SK-N-SH (cell line): ENCODE measurements around the gene MAN2A1. TPM values are rescaled to one million over a fixed set of nuclear protein-coding genes. Genes with fewer than 3 reads are reported as not detected.

Experiments used
- CTCF ChIA-PET: fragments of 300-600, 350-600 bp; formaldehyde crosslinking; extraction: SDS; loops from one replicate; lab custom pipeline; 2021; lab: Yijun Ruan, JAX
- POLR2A ChIA-PET: fragments of 350-600 bp; sonication (Branson Sonifier 250); formaldehyde crosslinking; extraction: SDS; loops from one replicate; lab custom pipeline; 2020; ENCODE audit warnings: antibody characterized with exemption, inconsistent platforms; lab: Yijun Ruan, JAX
- DNase-seq: peaks from one replicate; pipeline ENCODE4 v3.0.0; 2012
- H2AFZ ChIP-seq: fragments of 200-600 bp; sonication (generic); 2 replicates; pipeline ENCODE4 v1.8.1; 2016; ENCODE audit warnings: antibody characterized with exemption, mild to moderate bottlenecking, low read depth
- H3F3A ChIP-seq: fragments of 200-600 bp; sonication (generic); replicated peaks from 2 replicates; pipeline ENCODE3; 2016; ENCODE audit warnings: antibody characterized with exemption, mild to moderate bottlenecking; ENCODE audit not compliant: insufficient read depth
- H3K27ac ChIP-seq, 2 experiments: fragments of 200-500 bp in 1 of 2; fragments of 200-600 bp in 1 of 2; sonication (Bioruptor generic) in 1 of 2; sonication (generic), shearing (Covaris generic) in 1 of 2; 2 replicates each; pipeline versions ENCODE4 v1.5.1 to v1.6.1; 2014 to 2016; ENCODE audit warnings: low read depth in 2 of 2, inconsistent platforms in 1 of 2, low read length in 1 of 2, mild to moderate bottlenecking in 1 of 2, mixed read lengths in 1 of 2
- H3K27me3 ChIP-seq: fragments of 200-600 bp; sonication (generic), shearing (Covaris generic); 2 replicates; pipeline ENCODE4 v1.6.1; 2016; ENCODE audit warnings: mixed run types; ENCODE audit not compliant: insufficient read depth
- H3K36me3 ChIP-seq, 2 experiments: fragments of 200-500 bp in 1 of 2; fragments of 200-600 bp in 1 of 2; sonication (Bioruptor generic) in 1 of 2; sonication (generic) in 1 of 2; replicated peaks in 1 of 2; 2 replicates each; pipeline versions ENCODE3 to v1.5.1; 2014 to 2016; ENCODE audit warnings: low read length in 1 of 2, mild to moderate bottlenecking in 1 of 2; ENCODE audit not compliant: insufficient read depth in 2 of 2, control insufficient read depth in 1 of 2
- H3K4me1 ChIP-seq, 2 experiments: fragments of 200-500 bp in 1 of 2; fragments of 200-600 bp in 1 of 2; sonication (Bioruptor generic) in 1 of 2; sonication (generic), shearing (Covaris generic) in 1 of 2; 2 replicates each; pipeline versions ENCODE4 v1.5.1 to v1.6.1; 2014 to 2016; ENCODE audit warnings: low read depth in 1 of 2, low read length in 1 of 2, mixed run types in 1 of 2; ENCODE audit not compliant: insufficient read depth in 2 of 2, control insufficient read depth in 1 of 2
- H3K4me2 ChIP-seq: fragments of 200-600 bp; sonication (generic), shearing (Covaris generic); 2 replicates; pipeline ENCODE4 v1.6.1; 2017; ENCODE audit warnings: mixed run types
- H3K4me3 ChIP-seq, 2 experiments: fragments of 200-500 bp in 1 of 2; fragments of 200-600 bp in 1 of 2; sonication (Bioruptor generic) in 1 of 2; sonication (generic), shearing (Covaris generic) in 1 of 2; 2 replicates each; pipeline versions ENCODE4 v1.5.1 to v1.8.1; 2014 to 2016; ENCODE audit warnings: low read depth in 2 of 2, inconsistent platforms in 1 of 2, low read length in 1 of 2, mild to moderate bottlenecking in 1 of 2, mixed read lengths in 1 of 2, moderate library complexity in 1 of 2
- H3K79me2 ChIP-seq: fragments of 200-600 bp; sonication (generic); 2 replicates; pipeline ENCODE4 v1.8.1; 2017; ENCODE audit warnings: mild to moderate bottlenecking; ENCODE audit not compliant: insufficient read depth
- H3K9ac ChIP-seq: fragments of 200-600 bp; sonication (generic); 2 replicates; pipeline ENCODE4 v1.6.1; 2017; ENCODE audit warnings: mixed run types
- H3K9me2 ChIP-seq: fragments of 200-600 bp; sonication (generic); 2 replicates; pipeline ENCODE4 v1.6.1; 2017; ENCODE audit warnings: mixed run types
- H3K9me3 ChIP-seq: fragments of 200-600 bp; sonication (generic); 2 replicates; pipeline ENCODE4 v1.6.1; 2017; ENCODE audit warnings: mixed run types, mild to moderate bottlenecking, moderate library complexity
- H4K20me1 ChIP-seq: fragments of 200-600 bp; sonication (generic); 2 replicates; pipeline ENCODE4 v1.6.1; 2017; ENCODE audit warnings: mild to moderate bottlenecking, mixed run types; ENCODE audit not compliant: insufficient read depth
- CHD2 ChIP-seq: fragments of 150-350 bp; IDR thresholded peaks from 2 replicates; pipeline ENCODE4 v1.6.1; 2018; ENCODE audit warnings: low read length; ENCODE audit not compliant: partially characterized antibody
- CTCF ChIP-seq: fragments of 200-600 bp; sonication (generic); IDR thresholded peaks from 2 replicates; pipeline ENCODE4 v1.6.1; 2017; ENCODE audit warnings: antibody characterized with exemption, mild to moderate bottlenecking, moderate library complexity
- FOSL2 ChIP-seq: IDR thresholded peaks from 2 replicates; pipeline ENCODE4 v1.4.0; 2012; ENCODE audit warnings: low read depth, mild to moderate bottlenecking, moderate library complexity, borderline replicate concordance
- FOXJ3 ChIP-seq: sonication (generic); formaldehyde crosslinking; IDR thresholded peaks from 2 replicates; pipeline ENCODE4 v1.5.1; 2020; ENCODE audit warnings: mild to moderate bottlenecking, missing genetic modification reagents
- GATA2 ChIP-seq: sonication (generic); formaldehyde crosslinking; IDR thresholded peaks from 2 replicates; pipeline ENCODE4 v1.5.0; 2020; ENCODE audit warnings: mild to moderate bottlenecking, missing genetic modification reagents
- MXI1 ChIP-seq: IDR thresholded peaks from 2 replicates; pipeline ENCODE4 v1.6.1; 2012; ENCODE audit warnings: mild to moderate bottlenecking, low read depth, low read length, improper control_type of control experiment
- PBX3 ChIP-seq: IDR thresholded peaks from 2 replicates; pipeline ENCODE4; 2012
- RAD21 ChIP-seq: IDR thresholded peaks from 2 replicates; pipeline ENCODE4 v1.6.1; 2012; ENCODE audit warnings: mild to moderate bottlenecking, low read length
- REST ChIP-seq: IDR thresholded peaks from 2 replicates; pipeline ENCODE4 v1.6.1; 2012; ENCODE audit warnings: mild to moderate bottlenecking, low read depth, low read length, moderate library complexity
- SIN3A ChIP-seq: IDR thresholded peaks from 2 replicates; pipeline ENCODE4 v1.6.1; 2012; ENCODE audit warnings: low read depth, mild to moderate bottlenecking, low read length, moderate library complexity, borderline replicate concordance
- USF1 ChIP-seq: IDR thresholded peaks from 2 replicates; pipeline ENCODE4 v1.4.0; 2012; ENCODE audit warnings: low read depth, borderline replicate concordance
- USF2 ChIP-seq: fragments of 150-350 bp; IDR thresholded peaks from 2 replicates; pipeline ENCODE4 v1.6.1; 2017; ENCODE audit warnings: antibody characterized with exemption, low read length, low read depth, borderline replicate concordance
- ZBTB33 ChIP-seq: IDR thresholded peaks from 2 replicates; pipeline ENCODE4 v1.4.0; 2012; ENCODE audit warnings: low read depth, borderline replicate concordance
- WGBS: methylation state at CpG from one replicate; pipeline ENCODE4 v1.1.6; 2017; ENCODE audit warnings: low lambda C conversion rate; 5-methylcytosine and 5-hydroxymethylcytosine counted together
- polyA plus RNA-seq, 3 experiments: library from polyadenylated mRNA; depleted of rRNA; stranded (reverse); fragments of >200 nt; gene quantifications; 2 replicates each; pipeline ENCODE4 v1.2.3, GENCODE V29; 2012

Gene MAN2A1
- polyA plus RNA-seq, 1 of the 3 experiments (the other 2 are of a cell fraction), result 19.7 TPM

- Histone ChIP-seq H3K9ac (no peak overlapping the region), H3K9me3 (no peaks in the 10 kb centered on the region), H2AFZ (no peak overlapping the region), H3K4me3 (no peak overlapping the region), H3K27me3 (no peaks in the 10 kb centered on the region), H4K20me1 (no peaks in the 10 kb centered on the region), H3K9me2 (no peaks in the 10 kb centered on the region), H3F3A (no peaks in the 10 kb centered on the region), H3K4me2 (no peak overlapping the region), H3K27ac (no peak overlapping the region), H3K79me2 (peaks cover 19% of the 10 kb centered on the region; the same call in 1 of the 2 replicates), H3K4me1 (peaks cover 2 to 14% of the 10 kb centered on the region in 2 experiments; a peak in 3 of 4 replicates), H3K36me3 (peaks cover 24 to 29% of the 10 kb centered on the region in 2 experiments)
- DNase-seq, result no peak
- TF ChIP-seq USF1 (no peak), FOSL2 (no peak), USF2 (no peak), ZBTB33 (no peak), PBX3 (no peak), FOXJ3 (CRISPR knock-in tag) (no peak), MXI1 (no peak), SIN3A (no peak)
- ChIA-PET POLR2A (no interaction called here), CTCF (interaction anchor here (0.7 kb wide), 1 partner anchor 9 kb away, joined by 3 read pairs; no protein-coding TSS in a partner anchor)
- WGBS, result 90% methylated on average over 3 of the region's 3 CpGs
Measured at GRCh38 chr5:109753279-109753678, 63.6 kb downstream of the MAN2A1 start.

- Histone ChIP-seq H3K4me3 (no peak overlapping the region), H3K9me2 (no peaks in the 10 kb centered on the region), H3K27ac (no peak overlapping the region), H3K27me3 (no peaks in the 10 kb centered on the region), H3K9ac (no peak overlapping the region), H3K4me2 (no peak overlapping the region), H3K36me3 (peaks cover 24 to 29% of the 10 kb centered on the region in 2 experiments), H3K4me1 (peaks cover 0 to 4% of the 10 kb centered on the region in 2 experiments; a peak in 1 of 4 replicates), H4K20me1 (no peaks in the 10 kb centered on the region), H2AFZ (no peak overlapping the region), H3F3A (no peaks in the 10 kb centered on the region), H3K79me2 (peaks cover 19% of the 10 kb centered on the region; the same call in 1 of the 2 replicates), H3K9me3 (no peaks in the 10 kb centered on the region)
- POLR2A ChIA-PET, result no interaction called here
- CTCF ChIA-PET, result no interaction called here
- no peak for DNase-seq
- TF ChIP-seq CTCF, result no peak
- no peak for TF ChIP-seq RAD21
- TF ChIP-seq USF1, result no peak
- no peak for TF ChIP-seq GATA2 (CRISPR knock-in tag)
- TF ChIP-seq REST, result no peak
- no peak for TF ChIP-seq CHD2
- no peak for TF ChIP-seq USF2
Measured at GRCh38 chr5:109754319-109754718, 64.6 kb downstream of the MAN2A1 start.
